ENCODE measurements around the gene DEAF1. TPM values are rescaled to one million over a fixed set of nuclear protein-coding genes. Genes with fewer than 3 reads are reported as not detected.

Gene DEAF1
- total RNA-seq, 2 donors from 2014 or later: 15.5 to 26.6 TPM

DNA sequence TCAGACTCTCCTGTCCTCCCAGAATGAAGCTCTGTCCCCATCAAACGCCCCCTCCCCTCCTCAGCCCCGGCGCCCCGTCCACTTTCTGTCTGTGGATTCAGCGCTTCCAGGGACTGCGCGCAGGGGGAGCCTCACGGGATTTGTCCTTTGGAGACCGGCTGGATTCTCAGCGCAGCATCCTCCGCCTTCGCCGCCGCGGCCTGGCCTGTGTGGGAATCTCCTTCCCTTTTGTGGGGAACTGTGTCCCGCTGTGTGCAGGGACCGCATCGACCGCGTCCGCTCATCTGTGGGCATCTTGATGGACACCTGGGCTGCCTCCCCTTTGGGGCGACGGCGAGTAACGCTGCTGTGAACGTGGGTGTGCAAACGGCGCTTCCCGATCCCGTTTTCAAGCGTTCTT, 67.0 kb downstream of the DEAF1 start:
- DNase-seq (ENCODE audit: low spot score): no peak
- Histone ChIP-seq H3K27ac (no peak overlapping the region), H3K9me3 (no peaks in the 10 kb centered on the region), H3K4me3 (no peak overlapping the region), H3K27me3 (peaks cover 0 to 3% of the 10 kb centered on the region in 2 donors), H3K4me1 (peaks cover 0 to 5% of the 10 kb centered on the region in 2 donors), H3K36me3 (no peaks in the 10 kb centered on the region)
- TF ChIP-seq, protein P1, sequence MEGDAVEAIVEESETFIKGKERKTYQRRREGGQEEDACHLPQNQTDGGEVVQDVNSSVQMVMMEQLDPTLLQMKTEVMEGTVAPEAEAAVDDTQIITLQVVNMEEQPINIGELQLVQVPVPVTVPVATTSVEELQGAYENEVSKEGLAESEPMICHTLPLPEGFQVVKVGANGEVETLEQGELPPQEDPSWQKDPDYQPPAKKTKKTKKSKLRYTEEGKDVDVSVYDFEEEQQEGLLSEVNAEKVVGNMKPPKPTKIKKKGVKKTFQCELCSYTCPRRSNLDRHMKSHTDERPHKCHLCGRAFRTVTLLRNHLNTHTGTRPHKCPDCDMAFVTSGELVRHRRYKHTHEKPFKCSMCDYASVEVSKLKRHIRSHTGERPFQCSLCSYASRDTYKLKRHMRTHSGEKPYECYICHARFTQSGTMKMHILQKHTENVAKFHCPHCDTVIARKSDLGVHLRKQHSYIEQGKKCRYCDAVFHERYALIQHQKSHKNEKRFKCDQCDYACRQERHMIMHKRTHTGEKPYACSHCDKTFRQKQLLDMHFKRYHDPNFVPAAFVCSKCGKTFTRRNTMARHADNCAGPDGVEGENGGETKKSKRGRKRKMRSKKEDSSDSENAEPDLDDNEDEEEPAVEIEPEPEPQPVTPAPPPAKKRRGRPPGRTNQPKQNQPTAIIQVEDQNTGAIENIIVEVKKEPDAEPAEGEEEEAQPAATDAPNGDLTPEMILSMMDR (IDR thresholded peaks at IDR 0.05): no peak

DNA sequence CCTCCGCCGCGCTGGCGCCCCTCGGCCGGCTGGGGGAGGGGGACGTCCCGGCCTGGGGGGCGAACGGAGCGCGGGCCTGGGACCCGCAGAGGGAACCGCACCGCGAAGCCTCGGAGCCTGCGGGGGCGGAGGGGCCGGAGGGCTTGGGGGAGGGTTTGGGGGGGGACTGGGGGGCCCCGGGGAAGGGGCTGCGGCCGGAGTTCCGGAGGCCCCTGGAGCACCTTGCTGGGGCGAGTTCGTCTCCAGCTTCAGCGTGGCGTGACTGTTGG, 67.8 kb downstream of the DEAF1 start:
- H3K4me3 ChIP-seq: no peak overlapping the region
- peaks cover 0 to 3% of the 10 kb centered on the region in 2 donors for H3K27me3 ChIP-seq
- TF ChIP-seq, protein P1 (IDR thresholded peaks at IDR 0.05): no peak
- peaks cover 0 to 5% of the 10 kb centered on the region in 2 donors for H3K4me1 ChIP-seq
- H3K27ac ChIP-seq: no peak overlapping the region
- no peak for DNase-seq (ENCODE audit: low spot score)
- no peaks in the 10 kb centered on the region for H3K36me3 ChIP-seq
- H3K9me3 ChIP-seq: no peaks in the 10 kb centered on the region

DNA sequence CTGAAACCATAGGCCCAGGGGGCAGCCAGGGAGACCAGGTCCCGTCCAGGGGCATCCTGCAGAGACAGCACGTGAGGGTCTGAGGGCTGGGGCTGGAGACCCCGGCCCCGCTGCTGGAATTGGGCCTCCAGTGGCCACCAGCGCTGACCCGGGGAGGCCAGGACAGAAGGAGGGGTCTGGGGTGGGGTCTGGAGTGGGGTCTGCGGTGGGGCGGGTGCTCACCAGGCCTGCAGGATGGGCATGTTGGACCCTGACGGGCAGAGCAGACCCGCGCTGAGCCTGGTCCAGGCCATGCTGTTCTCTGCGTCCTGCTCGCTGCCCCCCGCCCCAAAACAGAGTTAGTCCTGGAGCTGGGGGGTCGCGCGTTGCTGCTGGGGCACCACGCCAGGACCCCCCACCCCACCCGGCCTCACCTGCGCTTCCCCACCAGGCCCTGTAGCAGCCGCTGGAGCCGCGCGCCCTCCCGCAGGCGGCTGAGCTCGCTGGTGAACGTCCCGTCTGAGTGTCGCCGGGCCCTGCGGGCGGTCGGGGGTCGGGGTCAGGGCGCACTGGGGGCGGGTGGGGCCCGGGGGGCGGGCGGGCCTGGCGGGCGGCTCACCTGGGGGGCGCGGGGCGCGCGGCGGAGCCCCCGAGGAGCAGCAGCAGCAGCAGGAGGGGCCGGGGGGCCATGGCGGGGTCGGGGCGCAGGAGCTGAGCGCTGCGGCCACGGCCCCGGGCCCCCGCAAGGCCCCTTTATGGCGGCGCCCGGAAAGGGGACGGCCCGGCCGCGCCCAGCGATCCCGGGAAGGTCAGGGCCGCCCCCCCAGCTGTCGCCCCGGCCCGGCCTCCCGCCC, 68.3 kb downstream of the DEAF1 start, which contains the start of gene SCT:
Gene SCT, minus strand, starts transcription at position 707 of the 833 bp plus-strand sequence. Its CDS starts 38 bp downstream, at position 669.
- DNase-seq (ENCODE audit: low spot score): no peak
- Histone ChIP-seq H3K4me1 (peaks cover 0 to 5% of the 10 kb centered on the region in 2 donors), H3K4me3 (no peak within 1 kb of the TSS), H3K36me3 (no peaks in the 10 kb centered on the region), H3K27me3 (peaks cover 0 to 3% of the 10 kb centered on the region in 2 donors), H3K27ac (no peak within 1 kb of the TSS), H3K9me3 (no peaks in the 10 kb centered on the region)
- TF ChIP-seq, protein P1 (IDR thresholded peaks at IDR 0.05): no peak

DNA sequence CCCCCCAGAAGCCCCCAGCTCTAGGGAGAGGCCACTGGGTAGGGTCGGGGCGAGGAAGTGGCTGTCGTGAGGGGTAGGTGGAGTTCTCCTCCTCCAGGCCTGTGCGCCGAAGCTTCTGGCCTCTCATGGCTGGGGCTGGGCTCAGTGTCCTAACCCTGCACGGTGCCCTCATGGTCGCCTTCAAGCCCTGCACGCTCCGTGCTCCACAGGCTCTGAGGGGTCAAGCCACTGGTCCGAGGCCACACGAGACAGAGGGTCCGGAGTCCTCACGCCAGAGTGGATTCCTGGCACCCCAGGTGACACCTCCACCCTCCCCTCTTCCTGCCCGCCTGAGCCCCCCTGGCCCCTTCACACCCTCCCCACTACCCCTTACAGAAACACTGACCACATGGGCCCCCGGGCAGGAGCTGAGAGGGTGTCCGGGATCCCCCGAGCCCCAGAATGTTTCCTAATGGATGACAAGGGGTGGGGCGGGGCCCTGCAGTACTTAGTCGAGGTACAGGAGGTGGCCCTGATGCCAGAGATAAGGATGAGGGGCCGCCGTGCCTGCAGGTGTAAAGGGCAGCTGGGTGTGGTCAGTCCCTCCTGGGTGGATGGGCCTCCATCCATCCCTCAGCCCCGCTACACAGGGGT, 69.3 kb downstream of the DEAF1 start:
- Histone ChIP-seq H3K27ac (no peak overlapping the region), H3K4me3 (no peak overlapping the region), H3K9me3 (no peaks in the 10 kb centered on the region), H3K36me3 (no peaks in the 10 kb centered on the region), H3K27me3 (peaks cover 0 to 3% of the 10 kb centered on the region in 2 donors), H3K4me1 (peaks cover 0 to 5% of the 10 kb centered on the region in 2 donors)
- TF ChIP-seq, protein P1 (IDR thresholded peaks at IDR 0.05): no peak
- DNase-seq (ENCODE audit: low spot score): no peak

DNA sequence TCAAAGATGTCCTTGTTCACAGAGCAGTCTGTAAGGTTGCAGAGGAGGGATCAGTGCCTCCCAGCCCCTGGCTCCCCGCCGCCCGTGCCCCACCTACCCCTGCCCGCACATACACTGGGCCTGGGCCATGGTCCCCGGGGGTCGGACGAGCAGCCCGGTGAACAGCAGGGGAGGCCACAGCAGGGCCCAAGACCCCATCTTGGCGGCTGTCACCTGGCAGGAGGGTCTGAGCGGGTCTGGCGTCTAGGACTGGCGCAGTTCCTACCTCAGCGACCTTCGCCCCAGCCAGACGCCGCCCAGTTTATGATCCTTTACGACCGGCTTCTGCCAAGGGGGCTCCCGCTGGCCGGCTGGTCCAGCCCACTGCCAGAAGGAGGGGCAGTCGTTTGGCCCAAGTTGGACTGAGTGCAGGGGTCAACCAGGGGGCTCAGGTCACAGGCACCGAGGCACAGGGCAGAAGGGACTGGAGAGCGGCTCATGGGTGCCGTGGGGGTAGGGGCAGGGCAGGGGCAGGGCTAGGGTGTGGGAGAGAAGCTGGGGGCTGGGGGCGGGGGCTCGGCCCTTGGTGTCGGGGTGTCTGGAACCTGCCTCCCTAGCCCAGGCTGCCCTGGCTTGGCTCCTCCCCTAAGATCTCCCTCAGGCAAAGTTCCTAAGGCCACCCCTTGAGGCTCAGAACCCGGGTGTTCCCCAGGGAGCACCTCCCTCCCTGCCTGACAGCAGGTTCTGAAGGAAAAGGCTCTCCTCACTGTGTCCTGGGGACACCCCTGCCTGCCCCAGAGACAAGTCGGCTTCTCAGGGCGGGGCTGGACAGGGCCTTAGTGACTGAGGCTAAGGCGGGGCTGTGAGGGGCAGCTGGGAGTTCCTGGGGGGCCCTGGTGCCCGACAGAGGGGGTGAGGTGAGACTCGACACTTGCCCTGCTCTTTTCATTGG, 70.1 kb downstream of the DEAF1 start, which contains the start of gene CDHR5:
Gene CDHR5, minus strand, starts transcription at position 251 of the 931 bp plus-strand sequence. Its CDS starts 53 bp downstream, at position 198.
- TF ChIP-seq, protein P1 (IDR thresholded peaks at IDR 0.05): no peak
- Histone ChIP-seq H3K4me1 (peaks cover 0 to 5% of the 10 kb centered on the region in 2 donors), H3K36me3 (no peaks in the 10 kb centered on the region), H3K4me3 (no peak within 1 kb of the TSS), H3K27ac (no peak within 1 kb of the TSS), H3K27me3 (peaks cover 0 to 3% of the 10 kb centered on the region in 2 donors), H3K9me3 (no peaks in the 10 kb centered on the region)
- DNase-seq (ENCODE audit: low spot score): no peak
